SK-N-MC (cell line): Measurements from ENCODE around the gene NCK2.

Source experiments
- DNase-seq: peaks from one replicate; pipeline ENCODE4 v3.0.0-alpha.2; 2011; ENCODE audit warnings: low read depth, low spot score
- H3K27ac ChIP-seq: fragments of 200-600 bp; sonication (generic); 2 replicates; pipeline ENCODE4 v1.5.1; 2016; ENCODE audit warnings: mixed run types
- H3K36me3 ChIP-seq: fragments of 200-600 bp; sonication (generic); 2 replicates; pipeline ENCODE4 v1.6.1; 2017; ENCODE audit warnings: antibody characterized with exemption, low read length, mixed read lengths; ENCODE audit not compliant: insufficient read depth
- H3K4me3 ChIP-seq: fragments of 200-600 bp; sonication (generic); 2 replicates; pipeline ENCODE4 v1.5.1; 2016
- H3K9ac ChIP-seq: fragments of 200-600 bp; sonication (generic); 2 replicates; pipeline ENCODE4 v1.8.0; 2017; ENCODE audit warnings: mixed run types, mixed read lengths; ENCODE audit not compliant: insufficient read length
- H3K9me3 ChIP-seq: fragments of 200-600 bp; sonication (generic); 2 replicates; pipeline ENCODE4 v1.6.1; 2017; ENCODE audit warnings: low read depth, mild to moderate bottlenecking, antibody characterized with exemption, low read length, moderate library complexity, mixed read lengths
- EZH2 ChIP-seq: fragments of 200-600 bp; sonication (generic); IDR thresholded peaks from one replicate; pipeline ENCODE4 v1.6.1; 2017; ENCODE audit warnings: antibody characterized with exemption
- FOXP2 ChIP-seq: optimal IDR thresholded peaks from 2 replicates; pipeline ENCODE3; 2011; ENCODE audit warnings: mild to moderate bottlenecking, moderate library complexity; ENCODE audit not compliant: insufficient read depth; ENCODE audit errors: extremely low read length, control extremely low read depth
- POLR2AphosphoS5 ChIP-seq: IDR thresholded peaks from 2 replicates; pipeline ENCODE4 v1.6.1; 2012; ENCODE audit warnings: mild to moderate bottlenecking, low read depth, low read length, borderline replicate concordance

NCK2 gene

DNA sequence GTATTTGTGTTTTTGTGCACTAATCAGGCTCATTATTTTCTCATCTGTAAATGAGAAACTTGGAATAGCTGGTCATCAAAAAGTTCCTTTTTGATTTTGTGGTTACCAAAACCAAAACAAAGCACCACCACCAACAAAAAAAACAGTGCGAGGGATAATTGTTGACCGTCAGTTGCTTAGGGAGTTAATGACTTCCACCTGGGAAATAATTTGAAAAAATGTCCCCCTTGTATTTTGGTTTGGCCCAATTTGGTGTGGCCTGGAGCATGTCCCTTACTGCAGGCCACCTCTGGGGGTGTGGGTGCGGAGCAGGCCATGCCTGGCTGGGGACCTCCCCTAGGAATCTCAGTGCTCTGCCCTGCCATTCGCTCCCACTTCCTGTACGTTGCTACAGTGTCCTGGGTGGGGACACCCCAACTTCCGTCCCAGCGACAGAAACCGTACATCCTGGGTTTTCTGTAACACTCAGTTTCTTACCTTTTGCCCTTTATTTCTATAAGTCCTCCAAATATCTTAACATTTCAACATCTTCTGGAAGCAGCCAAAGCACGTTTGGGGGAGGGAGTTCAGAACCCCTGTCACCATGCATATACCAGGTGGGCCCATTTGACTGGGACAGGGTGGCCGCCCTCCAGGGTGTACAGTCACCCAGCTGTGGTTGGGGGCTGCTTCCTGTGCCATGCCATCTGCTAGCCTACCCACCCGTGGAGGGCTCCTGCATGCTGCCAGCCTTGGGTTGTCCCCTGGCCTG lies 31.3 kb downstream of the NCK2 start:
- no peaks in the 10 kb centered on the region for H3K9me3 ChIP-seq
- no peak overlapping the region for H3K4me3 ChIP-seq
- no peak overlapping the region for H3K9ac ChIP-seq
- DNase-seq: no peak
- H3K36me3 ChIP-seq: no peaks in the 10 kb centered on the region
- TF ChIP-seq POLR2AphosphoS5: no peak
- TF ChIP-seq EZH2: no peak
- TF ChIP-seq FOXP2: no peak
- no peak overlapping the region for H3K27ac ChIP-seq

DNA sequence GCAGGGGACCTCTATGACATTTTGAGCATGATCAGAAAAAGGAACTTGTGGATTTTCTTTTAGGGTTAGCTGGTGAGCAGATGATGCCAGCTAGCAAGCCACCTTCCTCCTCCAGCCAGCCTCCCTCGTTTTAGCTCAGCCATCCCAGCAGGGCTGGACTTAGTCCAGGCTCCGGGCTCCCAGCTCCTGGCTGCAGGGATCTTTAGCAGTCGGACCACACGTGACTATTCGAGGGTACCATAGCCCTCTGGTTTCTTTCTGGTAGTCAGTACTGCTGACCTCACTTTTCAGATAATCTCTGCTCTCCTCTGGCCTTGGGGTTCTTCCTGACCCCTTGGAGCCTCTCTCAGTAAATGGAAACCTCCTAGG lies 31.8 kb downstream of the NCK2 start:
- no peak overlapping the region for H3K4me3 ChIP-seq
- H3K36me3 ChIP-seq: no peaks in the 10 kb centered on the region
- H3K27ac ChIP-seq: no peak overlapping the region
- TF ChIP-seq FOXP2 (no peak), POLR2AphosphoS5 (no peak), EZH2 (no peak)
- no peak for DNase-seq
- no peaks in the 10 kb centered on the region for H3K9me3 ChIP-seq
- no peak overlapping the region for H3K9ac ChIP-seq

DNA sequence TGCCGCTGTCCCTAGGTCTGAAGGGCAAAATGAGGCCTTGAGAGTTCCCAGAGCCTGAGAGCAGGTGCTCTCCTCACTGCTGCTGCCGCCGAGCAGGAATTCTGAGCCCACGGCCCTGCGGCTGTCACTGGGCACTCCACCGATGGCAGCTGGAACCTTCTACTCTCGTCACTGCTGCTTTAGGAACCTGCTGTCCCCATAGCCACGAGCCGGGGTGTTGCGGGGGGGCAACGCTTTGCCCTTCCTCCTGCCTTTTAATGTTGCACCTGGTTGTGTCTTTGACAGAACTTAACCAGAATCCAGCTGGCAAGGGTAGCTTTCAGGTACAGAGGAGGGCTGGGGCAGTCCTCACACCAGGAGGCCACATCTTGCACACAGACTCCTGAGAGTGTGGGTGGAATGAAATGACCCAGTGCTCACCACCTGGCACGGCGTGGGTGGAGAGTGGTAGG lies 32.3 kb downstream of the NCK2 start:
- Histone ChIP-seq H3K27ac (no peak overlapping the region), H3K9me3 (no peaks in the 10 kb centered on the region), H3K36me3 (no peaks in the 10 kb centered on the region), H3K4me3 (no peak overlapping the region), H3K9ac (no peak overlapping the region)
- TF ChIP-seq POLR2AphosphoS5: no peak
- no peak for TF ChIP-seq EZH2
- TF ChIP-seq FOXP2: no peak
- no peak for DNase-seq

DNA sequence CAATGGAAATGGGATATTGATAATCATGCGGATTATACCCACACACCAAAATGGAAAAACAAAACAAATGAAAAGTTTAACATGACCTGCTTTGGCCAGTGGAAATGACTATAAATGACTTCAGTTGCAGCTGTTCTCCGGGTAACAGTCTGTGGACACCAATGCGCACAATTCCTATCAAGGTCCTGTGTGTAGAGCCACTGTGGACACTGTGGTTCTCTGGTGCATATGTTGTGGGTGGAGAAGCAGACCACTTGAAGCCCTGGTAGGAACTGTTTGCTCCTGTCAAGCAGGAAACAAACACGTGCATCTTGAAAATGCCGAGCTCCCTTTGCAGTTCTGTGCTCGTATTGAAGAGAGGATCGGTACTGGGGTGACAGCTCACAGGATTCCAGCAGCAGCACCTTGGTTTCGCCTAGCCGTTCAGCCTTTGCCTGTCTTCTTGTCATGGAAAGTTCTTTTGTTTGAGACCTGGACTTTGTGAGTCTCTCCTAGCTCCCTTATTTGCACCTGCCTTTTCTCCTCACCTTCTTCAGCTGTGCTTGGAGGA lies 32.9 kb downstream of the NCK2 start:
- Histone ChIP-seq H3K9me3 (no peaks in the 10 kb centered on the region), H3K36me3 (no peaks in the 10 kb centered on the region), H3K27ac (no peak overlapping the region), H3K9ac (no peak overlapping the region), H3K4me3 (no peak overlapping the region)
- DNase-seq: no peak
- TF ChIP-seq FOXP2 (no peak), EZH2 (no peak), POLR2AphosphoS5 (no peak)

DNA sequence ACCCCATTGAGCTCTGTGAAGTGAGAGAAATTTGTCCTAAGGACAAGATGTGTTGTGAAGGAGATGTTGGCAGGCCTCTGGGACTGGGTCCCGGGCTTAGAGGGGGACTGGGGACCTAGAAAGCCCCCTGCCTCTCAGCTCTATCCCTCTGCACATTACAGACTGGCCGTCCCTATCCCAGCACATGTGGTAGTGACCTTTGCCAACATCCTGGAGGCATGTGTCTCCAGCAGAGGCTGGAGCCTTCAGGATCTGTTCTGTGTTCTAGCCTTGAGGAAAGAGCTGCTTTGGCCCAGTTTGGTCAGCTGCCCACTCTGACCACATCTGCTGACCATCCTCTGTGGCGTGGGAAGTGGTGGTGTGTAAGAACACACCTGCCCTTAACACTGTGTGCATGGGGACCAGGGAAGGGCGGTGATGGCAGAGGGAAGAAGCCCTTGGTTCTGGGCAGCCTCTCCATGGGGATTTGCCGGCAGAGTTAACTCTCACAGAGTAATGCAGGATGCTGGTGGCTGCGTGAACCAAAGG lies 33.4 kb downstream of the NCK2 start:
- Histone ChIP-seq H3K9me3 (no peaks in the 10 kb centered on the region), H3K36me3 (no peaks in the 10 kb centered on the region), H3K4me3 (no peak overlapping the region), H3K9ac (no peak overlapping the region), H3K27ac (no peak overlapping the region)
- TF ChIP-seq FOXP2 (no peak), EZH2 (no peak), POLR2AphosphoS5 (no peak)
- DNase-seq: no peak

DNA sequence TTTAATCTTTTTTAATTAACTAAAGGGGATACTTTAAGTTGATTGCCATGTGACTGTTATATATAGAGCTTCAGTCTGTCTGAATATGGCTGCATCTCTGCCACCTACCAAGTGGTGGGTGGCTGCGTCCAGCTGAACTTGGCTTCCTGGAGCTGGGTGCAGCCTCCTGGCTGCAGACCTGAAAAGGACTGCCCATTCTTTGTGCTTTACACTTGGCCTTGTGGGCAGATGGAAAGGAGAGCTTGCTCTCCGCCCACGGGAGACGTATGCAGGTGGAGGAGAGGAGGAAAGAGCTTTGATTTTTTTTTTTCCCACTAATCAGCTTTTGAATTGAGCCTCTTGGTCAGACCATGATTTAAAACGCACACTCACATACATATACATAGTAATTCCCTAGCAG lies 34.7 kb downstream of the NCK2 start:
- no peak overlapping the region for H3K27ac ChIP-seq
- TF ChIP-seq EZH2 (no peak), FOXP2 (no peak), POLR2AphosphoS5 (no peak)
- H3K4me3 ChIP-seq: no peak overlapping the region
- no peak for DNase-seq
- H3K9me3 ChIP-seq: no peaks in the 10 kb centered on the region
- no peaks in the 10 kb centered on the region for H3K36me3 ChIP-seq
- no peak overlapping the region for H3K9ac ChIP-seq

DNA sequence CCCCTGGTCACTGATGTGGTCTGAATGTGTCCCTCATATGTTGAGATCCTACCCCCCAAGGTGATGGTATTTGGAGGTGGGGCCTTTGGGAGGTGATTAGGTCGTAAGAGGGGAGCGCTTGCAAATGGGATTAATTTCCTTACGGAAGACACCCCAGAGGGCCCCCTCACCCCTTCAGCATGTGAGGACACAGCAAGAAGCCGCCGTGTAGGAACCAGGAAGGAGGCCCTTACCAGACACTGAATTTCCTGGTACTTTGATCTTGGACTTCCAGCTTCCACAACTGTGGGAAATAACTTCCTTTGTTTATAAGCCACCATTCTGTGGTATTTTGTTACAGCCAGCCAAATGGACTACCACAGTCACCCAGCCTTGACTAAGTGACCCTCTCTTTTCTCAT lies 35.9 kb downstream of the NCK2 start:
- H3K9ac ChIP-seq: no peak overlapping the region
- no peaks in the 10 kb centered on the region for H3K36me3 ChIP-seq
- no peak for TF ChIP-seq FOXP2
- TF ChIP-seq EZH2: no peak
- TF ChIP-seq POLR2AphosphoS5: no peak
- no peak overlapping the region for H3K4me3 ChIP-seq
- H3K27ac ChIP-seq: no peak overlapping the region
- no peak for DNase-seq
- H3K9me3 ChIP-seq: no peaks in the 10 kb centered on the region

DNA sequence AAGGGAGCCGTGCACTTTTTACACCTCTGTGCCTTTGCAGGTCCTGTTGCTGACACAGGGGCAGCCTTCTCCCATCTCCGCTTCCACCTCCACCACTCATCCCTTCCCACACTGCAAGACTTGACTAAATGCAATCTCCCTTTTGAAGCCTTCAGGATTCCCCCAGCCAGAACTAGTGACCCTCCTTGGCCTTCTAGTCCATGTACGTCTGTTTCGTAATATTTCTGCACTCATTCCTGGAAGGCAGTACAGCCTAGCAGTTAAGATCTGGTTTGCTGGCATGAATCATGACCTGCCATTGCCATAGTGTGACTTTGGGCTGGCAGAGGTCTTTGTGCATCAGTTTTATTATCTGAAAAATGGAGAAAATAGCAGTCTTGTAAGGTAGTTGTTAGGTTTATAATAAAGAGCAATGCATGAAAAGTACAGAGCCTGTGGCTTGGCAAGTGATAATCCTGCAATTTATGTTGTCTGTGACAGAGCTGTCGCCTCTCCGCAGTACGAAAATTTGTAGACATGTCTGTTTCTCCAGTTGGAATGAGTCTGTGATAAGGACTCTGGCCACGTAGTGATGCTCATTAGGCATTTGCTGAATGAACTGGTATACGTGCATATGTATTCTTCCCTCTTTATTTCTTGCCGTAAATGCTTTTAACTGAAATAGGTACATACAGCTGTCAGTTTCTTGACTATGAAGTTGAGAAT lies 36.7 kb downstream of the NCK2 start:
- no peaks in the 10 kb centered on the region for H3K36me3 ChIP-seq
- H3K27ac ChIP-seq: no peak overlapping the region
- TF ChIP-seq EZH2 (no peak), POLR2AphosphoS5 (no peak), FOXP2 (no peak)
- no peak overlapping the region for H3K9ac ChIP-seq
- no peak overlapping the region for H3K4me3 ChIP-seq
- no peaks in the 10 kb centered on the region for H3K9me3 ChIP-seq
- DNase-seq: no peak
